ENCODE measurements around the gene NDUFB6.

The NDUFB6 gene

DNA sequence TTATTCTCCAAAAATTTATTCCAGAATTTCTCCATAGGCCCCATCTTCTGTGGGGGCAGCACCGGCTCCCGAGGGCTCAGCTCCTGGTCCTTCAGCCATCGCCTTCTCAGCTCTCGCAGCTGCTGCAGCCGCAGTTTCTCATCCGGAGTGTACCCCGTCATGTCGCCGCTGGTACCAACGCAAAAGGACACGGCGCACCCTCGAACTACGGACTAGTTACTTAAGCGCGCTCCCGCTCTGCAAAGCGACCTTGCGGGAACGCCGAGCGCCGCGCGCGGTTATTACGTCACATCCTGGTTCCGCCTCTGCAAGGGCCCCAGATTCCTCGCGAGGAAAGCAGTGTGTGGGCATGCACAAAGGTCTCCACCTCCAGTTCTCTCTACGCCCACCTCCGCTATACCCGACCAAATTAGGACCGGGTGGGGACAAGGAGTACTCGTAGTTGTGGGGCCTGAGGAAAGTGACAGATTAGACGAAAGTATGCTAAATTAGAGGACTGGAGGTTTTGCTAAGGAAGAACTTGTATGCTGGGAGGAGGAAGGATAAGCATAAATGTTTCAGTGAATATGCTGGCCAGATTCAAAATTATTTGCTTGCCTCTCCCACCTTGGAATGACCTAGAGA, at the start of gene NDUFB6:
NDUFB6 (minus strand) TSS at position 260 of the 624 bp plus-strand sequence; CDS start at position 161, 99 bp downstream.
- peak; percentile 92 for DNase-seq

DNA sequence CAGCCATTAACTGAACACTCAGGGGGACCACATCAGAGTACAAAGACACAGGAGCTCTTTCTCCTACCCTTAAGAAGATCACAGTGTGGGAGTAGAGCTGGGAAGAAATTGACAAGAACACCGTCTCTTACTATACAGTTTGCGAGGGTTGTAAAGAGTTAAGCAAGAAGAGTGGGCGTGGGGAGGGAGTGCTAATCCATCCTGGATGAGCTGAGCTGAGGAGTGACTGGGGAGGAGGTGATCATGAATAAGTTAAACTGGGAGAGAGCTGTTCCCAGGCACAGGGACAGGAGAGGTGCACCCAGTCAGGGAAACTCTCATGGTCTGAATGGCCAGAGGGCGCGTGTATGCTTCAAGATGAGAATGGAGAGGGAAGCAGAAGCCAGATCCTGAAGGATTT, 45.3 kb upstream of the NDUFB6 start:
- no peak for DNase-seq

DNA sequence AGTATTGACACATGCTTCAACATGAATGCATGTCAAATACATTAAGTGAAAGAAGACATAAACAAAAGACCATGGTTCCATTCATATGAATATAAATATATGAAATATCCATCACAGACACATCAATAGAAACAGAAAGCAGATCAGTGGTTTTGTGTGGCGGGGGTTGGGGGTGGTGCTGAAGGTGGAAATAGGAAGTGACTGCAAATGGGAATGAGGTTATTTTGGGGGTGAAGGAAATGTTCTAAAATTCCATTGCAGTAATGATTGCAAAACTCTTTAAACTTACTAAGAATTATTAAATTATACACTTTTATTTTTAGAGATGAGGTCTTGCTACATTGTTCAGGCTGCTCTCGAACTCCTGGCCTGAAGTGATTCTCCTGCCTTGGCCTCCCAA, 33.9 kb upstream of the NDUFB6 start:
- DNase-seq, result peak; percentile 33

DNA sequence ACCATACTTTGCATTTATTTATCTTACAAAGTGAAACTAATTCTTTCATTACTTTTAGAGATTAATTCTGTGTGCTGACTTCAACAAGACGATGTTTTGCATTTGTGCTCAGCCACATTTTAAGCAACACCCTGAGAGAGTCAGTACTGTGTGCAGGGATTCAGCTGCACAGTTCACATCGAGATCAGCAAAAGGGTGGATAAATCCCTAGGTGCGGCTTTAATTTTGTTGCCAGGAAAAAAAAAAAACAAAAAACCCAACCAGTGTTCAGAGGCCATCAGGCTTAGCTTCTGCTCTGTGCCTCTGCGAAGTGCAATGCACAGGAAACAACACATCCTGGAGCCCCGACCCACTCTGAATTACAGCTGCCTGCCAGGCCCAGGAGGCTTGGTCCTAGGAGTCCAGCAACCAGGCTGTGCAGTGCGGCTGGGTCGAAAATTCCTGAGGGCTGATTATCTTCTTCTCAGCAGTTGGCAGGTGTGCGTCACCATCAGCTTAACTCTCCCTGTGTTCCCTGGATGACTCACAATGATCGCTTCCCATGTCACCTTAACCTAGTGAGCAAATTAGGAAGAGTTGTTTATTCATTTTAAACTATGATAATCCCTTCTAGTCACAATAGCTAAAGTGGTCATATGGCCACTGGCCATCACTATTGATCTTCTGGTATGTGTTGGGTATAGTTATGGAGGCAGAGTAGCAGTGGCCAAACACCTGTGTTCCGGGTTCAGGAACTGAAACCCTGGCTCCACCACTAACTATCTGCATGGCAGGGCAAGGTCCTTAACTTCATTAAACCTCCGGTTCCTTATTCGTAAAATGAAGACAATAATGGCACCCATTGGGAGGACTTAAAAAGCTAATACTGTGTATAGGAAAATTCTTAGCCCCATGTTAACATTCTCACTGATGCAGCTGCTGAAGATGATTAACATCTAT, 31.2 kb upstream of the NDUFB6 start:
- DNase-seq, result no peak

DNA sequence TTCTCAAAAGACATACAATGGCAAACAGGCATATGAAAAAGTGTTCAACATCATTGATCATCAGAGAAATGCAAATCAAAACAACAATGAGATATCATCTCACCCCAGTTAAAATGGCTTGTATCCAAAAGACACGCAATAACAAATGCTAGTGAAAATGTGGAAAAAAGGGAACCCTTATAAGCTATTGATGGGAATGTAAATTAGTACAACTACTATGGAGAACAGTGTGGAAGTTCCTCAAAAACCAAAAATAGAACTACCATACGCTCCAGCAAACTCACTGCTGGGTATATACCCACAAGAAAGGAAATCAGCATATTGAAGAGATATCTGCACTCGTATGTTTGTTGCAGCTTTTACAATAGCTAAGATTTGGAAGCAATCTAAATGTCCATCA, 26.1 kb upstream of the NDUFB6 start:
- DNase-seq, result peak; percentile 52

GRCh38 chr9:32596936-32597335, 24.0 kb upstream of the NDUFB6 start:
- DNase-seq, result peak; percentile 26

GRCh38 chr9:32596096-32596865, 23.3 kb upstream of the NDUFB6 start:
- DNase-seq, result peak; percentile 76

GRCh38 chr9:32590898-32591297, 17.9 kb upstream of the NDUFB6 start:
- DNase-seq, result no peak

- no peak for DNase-seq
Observed at GRCh38 chr9:32590476-32590875, 17.5 kb upstream of the NDUFB6 start.

GRCh38 chr9:32589083-32589723, 16.2 kb upstream of the NDUFB6 start:
- peak; percentile 61 for DNase-seq

DNA sequence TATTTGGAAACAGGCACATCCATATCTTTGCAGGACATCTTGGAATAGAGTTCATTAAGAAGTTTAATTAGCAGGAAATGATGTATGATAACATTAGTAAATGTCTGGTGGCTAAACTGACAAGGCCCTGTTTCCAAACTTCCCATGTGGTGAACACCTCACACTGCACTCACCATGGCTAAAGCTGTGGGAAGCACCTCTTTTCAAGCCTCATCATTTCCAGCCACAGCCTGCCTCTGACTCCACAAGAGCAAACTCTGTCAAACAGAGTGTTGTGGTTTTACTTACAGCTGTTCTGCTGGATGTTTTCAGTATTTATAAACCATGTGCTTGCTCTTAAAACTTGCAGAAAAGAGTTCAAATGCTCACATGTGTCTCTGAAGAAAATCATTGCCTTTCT, 14.9 kb upstream of the NDUFB6 start:
- DNase-seq, result no peak

DNA sequence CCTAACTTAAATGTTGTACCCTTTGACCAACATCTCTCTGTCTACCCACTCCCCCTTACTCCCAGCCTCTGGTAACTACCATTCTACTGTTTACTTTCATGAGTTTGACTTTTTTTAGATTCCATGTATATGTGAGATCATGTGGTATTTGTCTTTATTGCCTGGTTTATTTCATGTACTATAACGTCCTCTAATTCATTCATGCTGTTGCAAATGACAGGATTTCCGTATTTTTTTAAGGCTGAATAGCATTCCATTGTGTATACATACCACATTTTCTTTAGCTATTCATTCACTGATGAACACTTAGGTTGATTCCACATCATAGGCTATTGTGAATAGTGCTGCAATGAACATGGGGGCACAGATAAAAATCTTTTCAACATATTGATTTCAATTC, 11.8 kb upstream of the NDUFB6 start:
- DNase-seq, result no peak

DNA sequence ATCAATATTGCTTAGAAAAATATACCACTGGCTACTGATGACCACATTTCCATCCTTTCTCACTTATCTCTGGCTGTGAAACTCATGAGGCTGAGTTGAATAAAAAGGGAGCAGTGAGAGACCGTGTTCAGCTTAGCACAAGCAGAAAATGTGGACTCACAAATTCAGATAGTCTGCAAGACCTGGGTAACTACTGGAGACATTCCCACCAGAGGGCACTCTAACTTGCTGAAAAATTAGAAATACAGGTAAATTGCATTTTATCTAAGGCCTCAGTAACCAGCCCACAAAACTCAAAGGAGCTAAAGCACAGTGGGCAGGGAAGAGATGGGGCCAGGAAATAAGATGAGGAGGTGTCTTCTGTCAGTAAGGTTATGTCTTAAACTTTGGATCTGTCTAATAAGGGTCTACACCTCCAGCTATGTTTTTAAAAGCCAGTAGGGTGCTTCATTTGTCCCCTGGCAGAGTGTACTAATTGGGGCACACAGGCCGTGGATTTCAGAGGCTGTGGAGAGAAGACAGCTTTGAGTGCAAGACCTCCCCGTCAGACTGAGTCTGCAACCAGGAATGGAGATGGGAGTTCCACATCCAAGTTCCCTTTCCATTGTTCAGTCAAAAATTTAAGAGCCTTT, 8.7 kb upstream of the NDUFB6 start:
- peak; percentile 22 for DNase-seq

- no peak for DNase-seq
Observed at GRCh38 chr9:32580631-32581300, 7.8 kb upstream of the NDUFB6 start.

DNA sequence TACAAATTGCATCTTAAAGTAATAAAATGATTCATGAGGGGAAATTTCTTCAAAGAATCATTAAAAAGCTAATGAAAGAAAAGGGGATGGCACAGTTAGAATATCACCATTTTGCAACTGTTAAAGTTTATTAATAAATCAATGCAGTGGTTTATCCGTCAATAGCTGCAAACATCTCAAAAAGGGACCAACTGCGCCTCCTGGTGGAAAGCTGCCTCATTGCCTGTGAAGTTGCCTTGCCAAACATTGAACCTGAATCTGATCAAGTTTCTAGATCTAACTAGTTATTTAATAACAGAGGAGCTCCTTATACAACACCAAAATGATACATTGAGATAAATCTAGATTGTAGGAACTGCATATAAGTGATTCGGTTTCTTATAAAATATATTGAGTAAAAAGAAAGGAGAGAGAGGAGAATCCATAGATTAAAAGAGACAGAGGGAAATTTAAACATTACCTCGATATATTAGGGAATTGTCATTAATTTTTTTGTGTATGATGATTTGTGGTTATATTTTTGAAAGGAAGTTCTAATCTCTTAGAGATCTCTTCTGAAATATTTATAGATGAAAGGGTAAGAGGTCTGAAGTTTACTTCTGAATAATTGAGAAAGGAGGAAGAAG, 6.9 kb upstream of the NDUFB6 start:
- DNase-seq, result peak; percentile 13

GRCh38 chr9:32578976-32579375, 6.0 kb upstream of the NDUFB6 start:
- DNase-seq, result no peak

DNA sequence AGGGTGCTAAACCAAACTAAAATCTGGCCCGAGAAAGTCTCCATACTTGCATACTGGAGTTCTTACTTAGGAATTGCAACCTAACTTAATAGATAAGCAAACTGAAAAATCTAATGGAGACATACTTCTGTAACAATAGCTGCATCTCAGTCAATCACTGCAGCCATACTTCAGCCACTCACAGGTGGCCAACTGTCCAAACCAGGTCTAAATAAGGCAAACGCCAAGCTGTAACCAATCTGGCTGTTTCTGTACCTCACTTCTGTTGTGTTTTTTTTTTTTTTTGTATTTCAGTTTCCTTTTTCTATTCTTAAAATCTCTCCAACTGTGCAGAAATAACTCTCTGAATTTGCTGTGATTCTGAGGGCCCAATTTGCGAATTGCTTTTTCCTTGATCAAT, 4.4 kb upstream of the NDUFB6 start:
- DNase-seq, result no peak

GRCh38 chr9:32574858-32575257, 1.9 kb upstream of the NDUFB6 start:
- no peak for DNase-seq

DNA sequence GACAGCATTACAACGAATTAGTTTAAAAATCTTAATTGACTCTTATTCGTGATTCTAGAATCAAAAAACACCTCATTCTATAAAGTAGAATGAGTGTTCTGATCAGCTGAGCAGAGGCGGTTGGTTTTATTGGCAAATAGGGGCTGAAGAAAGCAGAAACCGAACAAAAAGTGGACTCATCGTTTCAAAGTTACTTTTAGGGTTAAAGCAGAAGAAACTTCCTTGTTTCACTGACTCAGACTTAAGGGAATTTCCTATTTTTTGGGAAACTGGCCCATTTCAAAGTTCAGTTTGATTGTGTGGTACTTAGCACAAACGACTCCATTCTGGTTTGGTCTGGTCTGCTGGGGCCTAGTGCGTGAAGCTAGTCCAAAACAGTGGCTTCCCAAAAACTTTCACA, 862 bp upstream of the NDUFB6 start:
- DNase-seq, result no peak

DNA sequence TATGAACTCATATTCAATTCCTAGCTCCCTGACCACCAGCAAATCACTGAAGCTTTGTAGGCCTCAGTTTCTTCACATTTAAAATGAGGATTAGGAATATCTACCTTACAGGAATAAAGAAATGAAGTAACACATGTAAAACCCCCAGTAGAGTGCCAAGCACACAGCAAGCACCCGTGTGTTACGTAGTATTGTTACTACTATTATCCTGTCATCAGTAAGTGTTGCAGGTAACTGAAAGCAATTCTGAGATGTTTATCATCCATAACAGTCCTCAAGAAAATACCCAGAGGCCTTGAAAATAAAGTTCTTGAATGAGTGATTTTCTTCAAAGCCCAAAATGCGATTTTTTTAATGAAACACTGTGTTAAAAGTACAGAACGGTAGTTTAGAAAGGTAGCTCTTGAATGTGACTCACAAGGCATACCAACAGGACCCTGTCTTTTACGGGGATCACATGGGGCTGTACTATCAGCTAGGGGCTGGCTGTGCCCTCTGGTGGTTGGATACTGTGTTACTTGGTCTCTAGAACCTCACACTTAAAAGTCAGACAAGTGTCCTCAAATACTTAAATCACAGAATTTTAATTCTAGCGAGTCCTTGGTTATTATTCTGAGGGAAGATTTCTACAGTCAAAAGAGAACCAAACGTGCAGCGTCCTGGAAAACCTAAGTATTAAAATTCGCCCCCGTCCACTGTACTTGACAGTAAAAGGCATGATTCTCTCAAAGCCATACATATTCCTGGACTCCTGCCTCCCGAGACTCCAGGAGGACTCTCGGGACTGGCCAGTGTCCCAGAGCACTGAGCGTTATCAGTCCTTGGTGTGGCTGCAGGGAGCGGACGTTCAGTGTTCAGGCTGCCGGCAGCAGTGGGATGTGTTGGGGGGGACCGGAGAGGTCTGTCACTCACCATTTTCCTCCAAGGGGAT, 725 bp downstream of the NDUFB6 start:
- peak; percentile 77 for DNase-seq

All from MV-4-11 (cell line).